ENCODE data around the gene HNRNPA1.

Gene HNRNPA1

DNA sequence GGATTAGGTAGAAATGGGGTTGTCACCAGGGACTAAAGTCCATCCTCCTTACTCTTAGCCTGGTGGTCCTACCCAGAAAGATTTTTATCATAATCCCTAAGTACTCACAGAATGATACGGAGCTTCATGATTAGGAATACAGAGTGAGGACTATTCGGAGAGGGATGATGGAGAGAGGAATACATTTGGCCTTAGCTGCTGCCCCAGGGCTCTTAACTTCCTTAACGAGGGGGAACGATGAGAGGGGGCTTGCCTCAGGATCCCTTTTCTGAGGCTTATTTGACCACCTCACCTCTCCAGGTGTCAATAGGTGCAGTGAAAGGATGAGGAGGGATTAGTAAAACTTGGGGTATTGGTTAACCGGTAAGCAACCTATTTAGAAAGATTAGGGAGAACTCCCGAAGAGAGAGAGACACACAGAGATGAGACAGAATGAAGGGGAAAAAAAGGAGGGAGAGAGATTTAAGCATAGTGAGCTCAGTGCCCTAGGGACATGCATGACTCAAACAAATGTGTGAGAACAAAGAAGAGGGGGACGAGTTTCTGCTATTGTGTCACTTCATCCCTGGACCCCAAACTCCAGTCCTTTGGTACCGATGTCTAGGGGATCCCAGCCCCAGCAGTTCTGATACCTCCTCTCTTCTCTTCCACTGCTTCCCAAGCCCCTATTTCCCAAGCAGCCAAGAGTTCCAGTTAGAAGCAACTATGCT, 19.1 kb downstream of the HNRNPA1 start:
- no peak for TF ChIP-seq CTCF (IDR thresholded peaks at IDR 0.05; ENCODE audit: low read length, missing control alignments)
- H3K4me3 ChIP-seq (replicated peaks; ENCODE audit: low read depth, low read length), result no peak overlapping the region
- no peak for DNase-seq (ENCODE audit: low read depth)

GRCh38 chr12:54300225-54300731, 19.8 kb downstream of the HNRNPA1 start:
- no peak for TF ChIP-seq CTCF (IDR thresholded peaks at IDR 0.05; ENCODE audit: low read length, missing control alignments)
- DNase-seq (ENCODE audit: low read depth), result no peak
- H3K4me3 ChIP-seq (replicated peaks; ENCODE audit: low read depth, low read length), result peak overlapping the region; percentile 37

DNA sequence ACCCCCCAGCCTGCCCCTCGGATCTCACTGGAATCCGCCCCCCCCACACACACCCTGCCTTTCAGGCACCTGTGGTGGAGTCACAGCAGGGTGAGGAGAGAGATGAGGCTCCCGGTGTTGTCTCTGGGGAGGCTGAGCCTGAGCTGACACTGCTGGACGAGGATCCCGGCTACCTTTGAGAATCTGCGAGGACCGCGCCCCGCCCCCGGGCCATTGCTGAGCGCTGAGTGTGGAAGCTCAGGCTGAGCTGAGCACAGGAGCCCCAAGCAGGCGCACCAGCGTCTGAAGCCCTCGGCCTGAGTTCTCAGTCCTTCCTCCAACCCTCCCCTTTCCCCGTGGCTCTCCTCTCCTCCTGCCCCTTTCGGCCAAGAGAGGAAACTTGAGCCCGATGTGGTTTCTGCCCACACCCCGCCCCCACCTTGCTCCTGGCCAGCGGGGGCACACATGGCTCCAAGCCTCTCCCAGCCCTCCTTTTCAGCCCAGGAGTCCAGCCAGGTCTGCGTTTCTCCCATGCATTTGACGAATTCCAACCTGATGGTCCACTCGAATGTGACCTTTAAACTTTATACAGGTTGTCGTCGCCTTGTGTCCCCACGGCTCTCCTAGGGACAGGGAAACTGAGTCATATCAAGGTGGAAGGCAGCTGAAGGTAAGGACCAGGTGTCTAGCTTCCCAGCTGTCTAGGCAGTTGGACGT, 20.4 kb downstream of the HNRNPA1 start, which contains the start of gene NFE2:
Gene NFE2, minus strand, starts transcription at position 284 of the 696 bp plus-strand sequence. CDS start 5,767 bp downstream, outside the sequence.
- peak; percentile 11 for TF ChIP-seq CTCF (IDR thresholded peaks at IDR 0.05; ENCODE audit: low read length, missing control alignments)
- H3K4me3 ChIP-seq (replicated peaks; ENCODE audit: low read depth, low read length), result peak within 1 kb of the TSS; percentile 37
- peak; percentile 61 for DNase-seq (ENCODE audit: low read depth)

DNA sequence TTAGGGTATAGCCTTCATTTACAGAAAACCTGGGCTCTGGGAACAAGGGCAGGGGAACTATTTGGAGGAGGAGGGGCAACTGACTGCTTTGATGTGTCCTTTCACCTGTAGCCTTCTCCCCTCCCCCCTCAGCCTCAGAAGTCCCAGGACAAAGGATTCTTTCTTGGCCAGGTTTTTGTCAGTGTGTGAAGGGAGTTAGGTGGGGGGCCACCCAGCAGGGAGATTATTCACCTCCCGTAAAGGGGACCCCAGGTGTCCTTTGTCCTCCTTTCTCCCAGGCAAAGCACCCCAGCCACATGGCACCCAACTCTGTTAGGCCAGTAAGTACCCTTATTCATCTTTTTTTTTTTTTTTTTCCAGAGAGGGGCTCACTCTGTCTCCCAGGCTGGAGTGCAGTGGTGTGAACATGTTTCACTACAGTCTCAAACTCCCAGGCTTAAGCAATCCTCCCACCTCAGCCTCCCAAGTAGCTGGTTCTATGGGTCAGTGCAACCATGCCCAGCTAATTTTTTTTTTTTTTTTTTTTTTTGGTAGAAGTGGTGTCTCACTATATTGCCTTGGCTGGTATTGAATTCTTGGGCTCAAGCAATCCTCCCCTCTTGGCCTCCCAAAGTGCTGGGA, 21.0 kb downstream of the HNRNPA1 start:
- TF ChIP-seq CTCF (IDR thresholded peaks at IDR 0.05; ENCODE audit: low read length, missing control alignments), result no peak
- no peak for DNase-seq (ENCODE audit: low read depth)
- no peak overlapping the region for H3K4me3 ChIP-seq (replicated peaks; ENCODE audit: low read depth, low read length)

DNA sequence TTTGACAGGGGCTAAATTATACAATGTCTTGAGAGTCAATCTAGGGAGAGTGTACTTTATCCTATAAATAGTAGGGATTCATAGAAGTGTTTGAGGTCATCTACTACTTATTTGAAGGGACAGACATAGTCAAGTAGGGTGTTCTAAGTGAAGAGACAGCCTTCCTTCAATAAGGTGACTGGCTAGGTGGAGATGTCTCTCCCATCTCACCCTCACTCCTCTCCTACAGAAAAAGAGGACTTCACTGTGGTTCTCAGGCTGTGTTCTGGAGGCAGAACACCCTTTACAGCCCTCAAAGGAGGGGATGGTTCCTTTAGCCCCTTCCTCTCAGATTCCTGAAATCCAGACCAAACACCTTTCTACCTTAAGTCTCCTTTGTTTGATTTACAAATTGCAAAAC, 23.1 kb downstream of the HNRNPA1 start:
- H3K4me3 ChIP-seq (replicated peaks; ENCODE audit: low read depth, low read length), result no peak overlapping the region
- TF ChIP-seq CTCF (IDR thresholded peaks at IDR 0.05; ENCODE audit: low read length, missing control alignments), result no peak
- DNase-seq (ENCODE audit: low read depth), result no peak

DNA sequence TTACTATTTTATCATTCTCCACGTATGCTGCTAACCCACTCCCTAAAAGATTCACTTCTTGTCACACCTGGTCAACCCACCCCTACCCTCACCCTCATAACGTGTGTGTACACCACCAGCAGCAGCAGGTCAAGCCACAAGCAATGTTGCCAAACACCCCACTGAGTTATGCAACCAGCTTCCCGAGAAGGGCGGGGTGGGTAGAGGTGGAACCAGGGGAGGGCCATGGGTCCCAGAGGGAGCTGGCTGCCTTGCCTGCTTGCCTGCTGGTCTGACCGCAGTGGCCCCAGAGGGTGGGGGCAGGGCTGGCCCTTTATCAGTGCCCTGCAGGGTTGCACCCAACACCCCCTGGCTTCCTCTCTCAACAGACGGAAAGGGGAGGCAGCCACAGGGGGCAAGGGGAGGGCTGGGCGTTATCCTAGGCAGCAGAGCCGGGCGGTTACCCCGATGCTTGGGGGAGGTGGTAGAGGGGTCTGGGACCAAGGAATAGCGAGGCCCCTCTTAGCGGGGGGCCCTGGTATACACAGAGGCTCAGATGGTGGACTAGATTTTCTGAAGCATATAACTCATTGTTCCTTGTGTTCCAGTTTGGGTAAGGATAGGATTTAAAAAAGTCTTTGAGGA, 23.8 kb downstream of the HNRNPA1 start:
- no peak for TF ChIP-seq CTCF (IDR thresholded peaks at IDR 0.05; ENCODE audit: low read length, missing control alignments)
- DNase-seq (ENCODE audit: low read depth), result peak; percentile 74
- H3K4me3 ChIP-seq (replicated peaks; ENCODE audit: low read depth, low read length), result no peak overlapping the region
